NB4 (cell line): ENCODE data around the gene SLC24A4.

Source experiments
- CTCF ChIP-seq: IDR thresholded peaks from one replicate; pipeline ENCODE4 v1.5.1; 2012; ENCODE audit warnings: low read depth, low read length
- MYC ChIP-seq: IDR thresholded peaks from 2 replicates; pipeline ENCODE4 v1.6.1; 2011; ENCODE audit warnings: low read depth, low read length
- POLR2A ChIP-seq: IDR thresholded peaks from 2 replicates; pipeline ENCODE4 v1.6.1; 2011; ENCODE audit warnings: mild to moderate bottlenecking; ENCODE audit not compliant: insufficient read length; ENCODE audit errors: extremely low read depth

DNA sequence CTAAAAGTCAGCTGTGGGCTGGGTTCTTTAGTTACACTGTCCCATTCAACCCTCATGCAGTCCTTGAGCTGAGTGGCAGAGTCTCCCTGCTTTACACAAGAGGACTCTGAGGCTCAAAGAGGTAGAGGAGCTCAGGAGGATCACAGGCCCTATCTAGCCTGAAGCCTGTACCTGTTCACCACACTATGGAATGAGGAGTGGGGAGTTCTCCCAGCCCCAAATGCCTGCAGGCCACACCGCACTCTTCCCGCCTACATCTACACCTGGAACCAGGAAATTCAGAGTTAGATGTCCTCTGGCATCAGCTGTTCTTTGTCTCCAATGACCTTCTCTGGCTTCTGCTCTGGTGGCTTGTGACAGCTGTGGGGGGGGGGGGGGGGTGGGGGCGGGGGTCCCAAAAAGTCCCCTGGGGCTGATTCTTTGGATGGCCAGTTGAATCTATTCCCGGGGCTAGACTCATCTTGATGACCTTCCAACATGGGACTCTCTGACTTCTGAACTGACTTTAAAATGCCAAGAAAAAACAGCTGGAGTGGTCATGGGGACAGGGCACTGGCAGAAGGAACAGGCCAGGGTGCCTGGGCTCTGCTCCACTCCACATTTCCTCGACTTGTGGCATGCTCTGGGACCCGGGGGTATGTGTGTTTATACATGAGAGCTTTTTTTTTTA lies 221.2 kb downstream of the SLC24A4 start:
- TF ChIP-seq CTCF (no peak), POLR2A (no peak), MYC (no peak)
